Activated effector memory CD4-positive, alpha-beta T cell treated with anti-CD3 and anti-CD28 coated beads, Interleukin-2, amount 50 U/mL, for 16 hours (primary cell): ENCODE measurements around the gene TRIM8.
A peak's percentile ranks its signal among the peaks of the same experiment; 100 is the strongest.
"Not testable (repeated sequence)": the region's sequence is repeated elsewhere in the genome, so short reads cannot be mapped to it uniquely, and the experiment has no call there.

ENCODE experiments used
- DNase-seq: peaks from one replicate; pipeline ENCODE4 v3.0.0-alpha.2; 2020

TRIM8 gene

DNA sequence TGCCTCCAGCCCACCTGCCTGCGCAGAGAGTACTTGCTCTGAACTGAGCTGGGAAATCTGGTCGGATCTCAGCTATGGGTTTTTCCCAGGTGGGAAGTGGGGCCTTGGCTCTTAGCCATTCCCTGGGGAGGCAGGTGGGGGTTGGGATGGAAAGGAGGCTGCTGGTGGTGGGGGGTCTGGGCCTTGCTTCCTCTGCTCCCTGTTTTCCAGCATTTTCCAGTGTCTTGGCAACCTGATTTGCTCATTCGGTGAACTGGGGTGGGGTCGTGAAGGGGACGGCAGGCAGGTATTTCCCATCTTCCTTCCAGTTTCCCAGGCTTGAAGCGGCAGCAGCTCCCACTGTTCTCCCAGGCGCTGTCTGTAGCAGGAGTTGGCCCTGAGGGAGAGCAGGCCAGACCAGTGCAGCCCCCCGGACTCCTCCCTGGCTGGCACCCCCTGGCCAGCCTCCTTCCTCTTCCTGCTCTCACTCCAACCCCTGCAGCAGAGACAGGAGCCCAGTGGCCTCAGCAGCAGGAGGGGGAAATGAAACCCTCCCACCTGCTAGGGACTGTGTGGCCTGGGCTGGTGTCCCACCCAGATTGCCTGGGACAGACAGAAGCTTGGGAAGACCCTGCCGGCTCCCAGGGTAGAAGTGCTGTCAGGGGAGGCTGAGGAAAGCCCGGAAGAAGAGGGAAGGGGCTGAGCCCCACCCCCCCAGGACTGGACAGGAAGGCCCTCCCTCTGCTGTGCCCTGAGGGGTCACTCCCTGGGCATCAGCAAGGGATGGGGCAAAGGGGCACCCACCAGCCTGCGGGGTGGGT is 6.6 kb downstream of the TRIM8 start:
- DNase-seq, result no peak

DNA sequence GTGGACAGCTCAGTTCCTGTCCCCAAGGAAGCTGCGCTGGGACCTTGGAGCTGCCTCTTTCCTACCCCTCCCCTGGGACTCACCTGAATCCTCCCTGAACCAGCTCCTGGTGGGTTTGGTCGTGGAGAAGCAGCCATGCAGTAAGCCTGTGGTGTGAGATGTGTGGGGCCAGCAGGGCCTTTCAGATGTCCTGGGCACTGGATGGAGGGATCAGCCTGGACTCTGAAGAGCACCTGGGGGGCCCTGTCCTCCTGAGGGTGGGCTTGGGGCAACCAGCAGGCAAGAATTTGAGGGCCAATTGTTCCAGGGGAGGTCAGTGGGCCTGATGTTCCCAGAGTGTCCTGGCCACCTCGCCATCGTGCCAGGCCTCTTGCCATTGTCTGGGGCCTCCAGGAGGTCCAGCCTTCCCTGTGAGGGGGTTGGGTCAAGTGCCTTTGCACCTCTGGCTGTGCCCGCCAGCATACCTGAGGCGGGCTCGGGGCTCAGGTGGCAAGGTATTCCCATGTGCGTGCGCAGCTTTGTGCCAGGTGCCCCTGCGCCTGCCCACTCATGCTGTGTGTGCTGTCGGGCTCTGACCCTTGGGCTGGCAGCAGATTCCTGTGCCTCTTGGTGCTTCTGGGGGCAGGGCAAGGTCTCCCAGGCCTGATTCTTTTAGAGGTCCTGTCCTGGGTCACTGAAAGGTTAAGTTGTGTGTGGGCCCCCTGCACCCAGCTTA is 7.3 kb downstream of the TRIM8 start:
- no peak for DNase-seq

DNA sequence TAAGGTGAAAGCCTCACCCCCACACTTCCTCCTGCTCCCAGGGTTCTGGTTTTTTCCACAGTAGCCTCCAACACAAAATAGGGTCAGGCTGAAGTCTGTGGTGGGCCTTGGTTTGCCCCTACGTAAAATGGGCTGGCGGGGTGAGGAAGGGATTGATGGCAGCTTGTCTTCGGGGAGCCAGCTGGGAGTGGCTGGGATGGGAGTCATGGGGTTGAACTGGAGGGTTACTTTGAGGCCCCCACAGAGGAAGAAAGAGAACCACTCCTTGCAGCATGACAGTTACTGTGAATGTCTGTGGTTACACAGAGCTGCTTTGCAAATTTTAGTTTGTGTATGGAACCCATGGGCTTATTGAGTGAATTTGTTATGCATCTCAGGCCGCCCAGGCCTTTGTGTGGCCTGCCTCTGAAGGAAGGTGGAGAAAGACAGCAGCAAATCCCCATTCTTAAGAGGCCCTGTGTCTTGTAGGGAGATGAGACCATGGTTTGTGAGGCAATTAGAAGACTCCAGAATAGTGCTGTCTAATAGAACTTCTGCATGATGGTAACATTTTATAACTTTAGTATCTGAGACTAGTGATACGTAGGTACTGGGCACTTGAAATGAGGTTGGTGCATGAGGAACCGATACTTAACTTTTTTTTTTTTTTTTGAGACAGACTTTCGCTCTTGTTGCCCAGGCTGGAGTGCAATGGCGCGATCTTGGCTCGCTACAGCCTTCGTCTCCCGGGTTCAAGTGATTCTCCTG is 8.1 kb downstream of the TRIM8 start:
- DNase-seq, result no peak

DNA sequence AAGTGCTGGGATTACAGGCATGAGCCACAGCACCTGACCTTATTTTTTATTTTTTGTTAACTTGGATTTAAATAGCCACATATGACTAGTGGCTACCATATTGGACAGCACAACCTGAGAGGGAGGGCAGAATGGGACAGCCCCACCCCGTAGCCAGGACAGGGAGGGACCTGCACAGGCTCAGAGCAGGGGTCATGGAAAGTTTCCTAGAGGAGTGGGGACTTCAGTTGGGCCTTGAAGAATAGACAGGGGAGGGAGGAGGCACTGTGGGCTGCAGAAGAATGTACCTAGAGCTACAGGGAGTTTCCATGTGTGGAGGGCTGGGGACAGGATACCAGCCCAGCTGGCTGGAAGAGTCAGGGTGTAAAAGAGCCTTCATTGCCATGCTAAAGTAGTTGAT is 8.8 kb downstream of the TRIM8 start:
- DNase-seq, result no peak

DNA sequence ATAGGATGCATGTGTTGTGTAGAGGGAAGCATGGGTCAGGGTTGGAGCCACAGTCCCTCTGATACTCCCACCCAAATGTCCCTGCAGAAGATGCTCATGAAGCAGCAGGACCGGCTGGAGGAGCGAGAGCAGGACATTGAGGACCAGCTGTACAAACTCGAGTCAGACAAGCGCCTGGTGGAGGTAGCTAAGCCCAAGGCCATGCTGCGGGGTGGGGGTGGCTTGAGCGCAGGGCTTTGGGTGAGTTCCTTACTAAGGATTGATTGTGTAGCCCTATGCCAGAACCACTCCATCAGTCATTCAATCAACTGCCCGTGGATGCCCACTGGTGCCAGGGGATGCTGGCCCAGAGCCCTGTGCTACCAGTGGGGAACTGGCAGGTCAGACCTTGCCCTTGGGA is 10.3 kb downstream of the TRIM8 start:
- no peak for DNase-seq

DNA sequence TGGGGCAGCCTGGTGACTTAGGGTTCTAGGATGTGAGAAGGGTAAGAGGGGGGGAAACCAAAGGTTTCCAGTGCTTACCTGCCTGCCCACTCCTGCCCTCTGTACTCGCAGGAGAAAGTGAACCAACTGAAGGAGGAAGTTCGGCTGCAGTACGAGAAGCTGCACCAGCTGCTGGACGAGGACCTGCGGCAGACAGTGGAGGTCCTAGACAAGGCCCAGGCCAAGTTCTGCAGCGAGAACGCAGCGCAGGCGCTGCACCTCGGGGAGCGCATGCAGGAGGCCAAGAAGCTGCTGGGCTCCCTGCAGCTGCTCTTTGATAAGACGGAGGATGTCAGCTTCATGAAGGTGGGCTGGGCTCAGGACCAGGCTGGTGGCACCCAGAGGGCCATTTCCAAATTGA is 10.7 kb downstream of the TRIM8 start:
- DNase-seq, result no peak

DNA sequence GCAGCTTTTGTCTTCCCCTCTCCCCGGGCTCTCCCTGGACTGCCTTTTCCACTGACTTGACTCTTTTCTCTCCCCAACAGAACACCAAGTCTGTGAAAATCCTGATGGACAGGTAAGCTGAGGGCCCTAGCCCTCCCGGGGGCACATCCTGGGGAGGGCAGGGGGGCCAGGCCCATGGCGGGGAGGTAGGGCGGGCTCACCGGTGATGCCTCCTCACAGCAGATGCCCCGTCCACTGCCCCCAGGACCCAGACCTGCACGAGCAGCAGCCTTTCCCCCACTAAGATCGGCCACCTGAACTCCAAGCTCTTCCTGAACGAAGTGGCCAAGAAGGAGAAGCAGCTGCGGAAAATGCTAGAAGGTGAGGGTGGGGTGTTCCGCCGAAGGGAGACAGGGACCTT is 11.7 kb downstream of the TRIM8 start:
- DNase-seq, result no peak

DNA sequence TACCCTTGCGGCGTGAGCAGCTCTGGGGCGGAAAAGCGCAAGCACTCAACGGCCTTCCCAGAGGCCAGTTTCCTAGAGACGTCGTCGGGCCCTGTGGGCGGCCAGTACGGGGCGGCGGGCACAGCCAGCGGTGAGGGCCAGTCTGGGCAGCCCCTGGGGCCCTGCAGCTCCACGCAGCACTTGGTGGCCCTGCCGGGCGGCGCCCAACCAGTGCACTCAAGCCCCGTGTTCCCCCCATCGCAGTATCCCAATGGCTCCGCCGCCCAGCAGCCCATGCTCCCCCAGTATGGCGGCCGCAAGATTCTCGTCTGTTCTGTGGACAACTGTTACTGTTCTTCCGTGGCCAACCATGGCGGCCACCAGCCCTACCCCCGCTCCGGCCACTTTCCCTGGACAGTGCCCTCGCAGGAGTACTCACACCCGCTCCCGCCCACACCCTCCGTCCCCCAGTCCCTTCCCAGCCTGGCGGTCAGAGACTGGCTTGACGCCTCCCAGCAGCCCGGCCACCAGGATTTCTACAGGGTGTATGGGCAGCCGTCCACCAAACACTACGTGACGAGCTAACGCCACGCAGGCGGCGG is 12.6 kb downstream of the TRIM8 start:
- no peak for DNase-seq

DNA sequence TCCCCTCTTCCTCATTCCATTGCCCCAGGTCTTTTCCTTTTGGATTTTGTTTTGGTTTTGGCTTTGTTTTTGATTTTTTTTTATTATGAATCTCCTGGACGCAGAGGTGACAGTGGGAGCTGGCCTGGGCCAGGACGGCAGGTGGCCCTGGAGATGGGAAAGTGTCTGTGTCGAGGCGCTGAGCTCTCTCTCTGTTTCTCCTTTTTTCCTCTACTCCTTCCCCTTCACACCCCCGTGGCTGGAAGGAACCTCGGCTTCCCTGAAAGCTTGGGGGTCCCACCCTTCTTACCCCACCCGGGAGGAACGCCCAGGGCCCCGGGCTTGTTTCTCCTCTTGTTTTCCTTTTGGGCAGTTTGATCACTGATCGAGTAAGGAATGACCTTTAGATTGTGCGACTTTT is 13.2 kb downstream of the TRIM8 start:
- DNase-seq, result no peak

DNA sequence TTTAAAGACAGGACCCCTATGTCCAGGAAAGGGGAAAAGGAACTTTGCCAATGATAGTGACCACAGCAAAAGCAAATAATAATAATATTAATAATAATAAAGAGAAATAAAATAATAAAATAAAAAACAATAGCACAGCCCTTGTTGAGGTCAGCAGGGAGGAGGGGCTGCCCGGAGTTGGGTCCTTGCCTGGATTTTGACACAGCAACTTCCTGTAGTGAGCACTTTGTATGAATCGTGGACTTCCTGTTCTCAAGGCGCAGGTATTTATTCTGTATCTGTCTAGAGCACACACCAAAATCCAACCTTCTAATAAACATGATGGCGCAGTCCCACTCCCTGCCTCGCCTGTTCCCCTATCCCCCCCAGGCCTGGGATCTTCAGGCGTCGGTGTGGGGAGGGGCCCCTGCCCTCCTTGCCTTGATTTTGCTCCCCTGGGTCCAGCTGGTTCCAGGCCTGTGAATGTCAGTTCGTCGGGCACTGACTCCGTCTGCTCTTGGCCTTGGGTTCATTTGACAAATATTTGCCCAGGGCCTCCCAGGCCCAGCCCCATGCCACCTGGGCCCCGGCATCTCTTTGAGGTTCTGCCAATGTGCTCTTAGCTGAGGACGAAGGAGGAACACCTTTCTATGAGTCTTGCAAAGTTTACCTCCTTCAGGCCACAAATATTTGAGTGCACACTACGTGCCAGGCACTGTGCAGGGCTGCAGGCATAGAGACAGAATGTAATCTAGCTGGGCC is 13.9 kb downstream of the TRIM8 start:
- DNase-seq, result no peak

DNA sequence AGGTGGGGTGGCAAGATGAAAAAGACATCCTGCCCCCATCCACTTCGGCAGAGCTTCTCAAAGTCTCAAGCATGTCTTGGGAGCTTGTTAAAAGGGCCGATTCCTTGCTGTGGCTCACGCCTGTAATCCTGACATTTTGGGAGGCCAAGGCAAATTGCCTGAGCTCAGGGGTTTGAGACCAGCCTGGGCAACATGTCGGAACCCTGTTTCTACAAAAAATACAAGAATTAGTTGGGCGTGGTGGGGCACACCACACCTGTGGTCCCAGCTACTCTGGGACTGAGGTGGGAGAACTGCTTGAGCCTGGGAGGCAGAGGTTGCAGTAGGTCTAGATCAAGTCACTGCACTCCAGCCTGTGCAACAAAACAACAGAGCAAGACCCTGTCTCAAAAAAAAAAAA is 14.5 kb downstream of the TRIM8 start:
- DNase-seq, result no peak

DNA sequence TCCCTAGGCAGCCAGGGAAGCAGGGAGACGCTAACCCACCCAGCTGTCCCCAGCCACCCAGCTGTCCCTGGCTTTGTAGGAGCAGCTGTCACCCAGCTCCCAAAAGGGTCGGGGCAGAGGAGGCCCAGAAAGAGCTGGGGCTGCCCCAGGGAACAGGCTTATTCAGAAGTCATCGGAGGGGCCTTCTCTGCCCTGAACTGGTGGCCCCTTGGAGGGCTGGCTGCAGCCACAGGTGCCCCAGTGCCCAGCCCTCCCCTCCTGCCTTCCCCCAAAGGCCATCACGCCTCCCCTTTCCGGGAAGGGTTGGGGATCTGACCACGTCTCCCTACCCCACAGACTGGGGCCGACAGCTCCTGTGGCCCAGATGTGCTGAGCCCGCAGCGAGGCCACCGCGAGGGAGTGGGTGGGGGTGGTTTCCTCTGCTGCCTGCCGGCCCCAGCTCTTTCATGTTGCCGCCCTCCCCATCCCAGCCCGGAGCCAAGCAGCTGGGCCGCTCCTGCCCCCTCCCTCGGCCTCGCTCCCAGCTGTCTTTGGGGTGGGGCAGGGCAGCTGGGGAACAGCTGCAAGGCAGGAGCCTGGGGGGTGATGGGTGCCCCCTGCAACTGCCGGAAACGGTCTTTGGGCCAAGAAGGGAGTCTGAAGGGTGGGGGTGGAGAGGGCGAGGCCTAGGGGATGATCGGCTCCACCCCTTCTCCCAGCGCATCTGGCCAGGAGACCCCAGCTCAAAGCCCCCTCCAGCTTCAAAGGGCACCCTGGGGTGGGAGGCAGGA is 16.8 kb downstream of the TRIM8 start:
- DNase-seq, result peak; percentile 87

DNA sequence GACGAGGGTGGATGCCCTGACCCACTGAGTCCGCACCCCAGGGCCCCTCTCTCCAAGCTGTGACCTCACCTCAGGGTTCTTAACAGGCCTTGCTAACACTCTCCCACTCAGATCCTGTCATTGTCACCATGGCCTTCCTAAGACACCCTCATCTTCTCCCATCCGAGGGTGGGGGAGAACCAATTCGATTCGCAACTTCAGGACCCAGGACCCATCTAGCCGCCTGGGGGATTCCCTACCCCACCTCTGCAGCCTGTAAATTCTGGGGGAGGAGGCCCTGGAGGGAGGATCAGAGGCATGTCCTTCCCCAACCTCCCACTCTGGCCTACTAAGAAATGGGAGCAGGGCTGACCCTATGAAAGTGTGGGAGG is 17.4 kb downstream of the TRIM8 start:
- DNase-seq, result no peak

DNA sequence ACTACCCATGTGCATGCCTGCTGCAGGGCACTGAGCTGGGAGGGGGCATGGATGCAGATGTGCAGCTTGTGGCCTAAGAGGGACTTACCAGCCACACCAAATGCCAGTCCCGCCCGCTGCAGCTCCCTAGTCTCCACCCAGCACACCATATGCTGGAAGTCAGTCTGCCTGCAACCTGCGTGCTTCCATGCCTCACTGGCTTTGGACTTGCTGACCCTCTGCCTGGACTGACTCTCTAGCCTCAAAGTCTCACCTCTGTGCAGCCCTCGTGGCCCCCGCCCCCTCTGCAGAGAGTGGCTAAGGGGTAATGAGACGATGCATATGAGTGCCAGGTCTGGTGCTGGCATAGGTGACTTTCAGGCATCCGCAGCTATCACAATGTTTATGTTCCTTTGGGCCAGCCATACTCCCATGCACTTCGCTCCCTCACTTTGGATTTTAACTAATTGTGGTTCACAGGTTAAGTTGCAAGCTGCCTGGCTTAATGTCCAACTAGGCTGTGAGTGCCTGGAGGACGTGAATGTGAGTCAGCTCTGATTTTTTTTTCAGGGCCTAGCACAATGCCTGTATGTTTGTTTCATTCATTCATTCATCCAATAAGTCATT is 21.7 kb downstream of the TRIM8 start:
- DNase-seq, result no peak

DNA sequence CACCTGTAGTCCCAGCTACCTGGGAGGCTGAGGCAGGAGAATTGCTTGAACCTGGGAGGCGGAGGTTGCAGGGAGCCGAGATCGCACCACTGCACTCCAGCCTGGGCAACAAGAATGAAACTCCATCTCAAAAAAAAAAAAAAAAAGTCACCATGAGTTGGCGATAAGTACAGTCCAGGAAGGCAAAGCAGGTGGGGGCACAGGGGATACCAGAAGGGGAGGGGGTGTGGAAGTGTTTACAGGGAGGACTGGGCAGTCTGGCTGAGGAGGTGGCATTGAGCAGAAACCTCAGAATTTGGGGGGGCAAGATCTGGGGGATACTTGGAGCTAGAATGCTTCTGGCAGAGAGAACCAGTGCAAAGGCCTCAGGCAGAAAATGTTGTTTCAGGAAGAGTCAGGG is 23.1 kb downstream of the TRIM8 start:
- not testable (repeated sequence) for DNase-seq

DNA sequence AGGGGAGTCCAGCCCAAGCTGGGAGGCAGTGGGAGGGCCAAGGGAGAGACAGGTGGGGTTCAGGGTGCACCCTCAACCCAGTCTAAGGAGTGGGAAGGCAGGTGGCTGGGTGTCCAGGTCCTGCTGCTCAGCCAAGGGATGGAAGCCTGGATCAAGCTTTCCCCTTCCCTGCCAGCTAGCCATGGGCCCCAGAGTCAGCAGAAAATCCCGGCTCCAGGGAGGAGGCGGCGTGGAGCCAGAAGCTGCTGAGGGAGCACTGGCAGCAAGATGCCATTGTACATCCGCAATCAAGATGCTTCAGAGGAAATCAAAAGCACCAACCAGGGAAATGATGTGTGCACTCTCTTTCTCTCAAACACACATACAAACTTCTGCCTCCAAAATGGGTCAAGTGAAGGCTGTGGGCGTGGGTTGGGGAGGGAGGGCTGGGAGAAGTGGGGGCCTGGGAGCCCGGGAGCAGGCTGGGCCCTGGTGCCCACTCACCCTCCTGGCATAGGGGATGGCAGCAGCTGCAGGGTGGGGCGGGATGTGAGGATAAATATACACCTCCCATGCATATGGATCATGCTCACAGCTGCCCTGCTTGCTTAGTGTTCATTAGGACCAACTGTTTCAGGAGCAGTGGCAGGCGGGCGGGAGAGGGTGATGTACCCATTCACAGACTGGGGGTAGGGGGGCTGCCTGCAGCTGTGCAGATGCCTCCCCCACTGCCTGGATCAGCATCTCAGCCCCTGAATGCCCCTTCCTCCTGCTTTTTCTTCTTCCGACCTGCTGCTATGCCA is 24.2 kb downstream of the TRIM8 start:
- DNase-seq, result no peak

DNA sequence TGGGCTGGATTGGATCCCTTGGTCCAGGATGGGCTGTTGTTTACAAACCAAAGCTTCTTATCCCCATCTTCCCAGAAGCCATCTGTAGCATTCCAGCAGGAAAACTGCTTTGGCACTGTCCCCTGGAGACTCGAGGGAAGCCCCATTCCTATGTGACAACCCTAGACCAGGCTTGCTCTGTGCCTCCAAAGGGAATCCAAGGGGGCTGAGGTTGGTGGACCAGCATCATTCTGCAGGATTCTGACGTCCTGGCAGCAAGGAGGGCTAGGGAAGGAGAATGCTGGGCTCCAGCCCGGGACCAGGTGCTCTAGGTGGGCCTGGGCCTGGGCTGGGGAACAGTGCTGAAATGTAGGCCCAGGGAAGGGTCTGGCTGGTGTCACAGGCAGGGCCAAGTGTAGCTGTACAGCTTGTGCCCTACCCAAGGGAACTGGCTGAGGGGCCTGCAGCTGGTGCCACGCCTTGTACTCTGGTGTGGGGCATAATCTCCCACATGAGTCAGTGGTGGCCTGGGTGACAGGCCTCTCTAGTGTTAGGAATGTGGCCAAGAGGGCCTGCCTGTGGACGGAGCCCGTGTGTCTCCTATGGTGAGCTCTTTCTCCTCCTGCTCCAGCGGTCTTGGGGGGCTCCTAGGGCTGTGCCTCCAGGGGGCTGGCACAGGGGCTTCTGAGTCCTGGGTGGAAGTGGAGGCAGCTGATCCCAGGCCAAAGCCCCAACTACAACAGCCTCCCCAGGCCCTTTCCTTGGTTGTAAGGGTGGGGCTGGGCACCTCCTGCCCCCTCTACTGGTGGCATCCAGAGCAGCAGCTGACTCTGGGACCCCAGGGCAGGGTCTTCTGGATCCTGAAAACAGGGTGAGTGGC is 25.2 kb downstream of the TRIM8 start:
- DNase-seq, result no peak

DNA sequence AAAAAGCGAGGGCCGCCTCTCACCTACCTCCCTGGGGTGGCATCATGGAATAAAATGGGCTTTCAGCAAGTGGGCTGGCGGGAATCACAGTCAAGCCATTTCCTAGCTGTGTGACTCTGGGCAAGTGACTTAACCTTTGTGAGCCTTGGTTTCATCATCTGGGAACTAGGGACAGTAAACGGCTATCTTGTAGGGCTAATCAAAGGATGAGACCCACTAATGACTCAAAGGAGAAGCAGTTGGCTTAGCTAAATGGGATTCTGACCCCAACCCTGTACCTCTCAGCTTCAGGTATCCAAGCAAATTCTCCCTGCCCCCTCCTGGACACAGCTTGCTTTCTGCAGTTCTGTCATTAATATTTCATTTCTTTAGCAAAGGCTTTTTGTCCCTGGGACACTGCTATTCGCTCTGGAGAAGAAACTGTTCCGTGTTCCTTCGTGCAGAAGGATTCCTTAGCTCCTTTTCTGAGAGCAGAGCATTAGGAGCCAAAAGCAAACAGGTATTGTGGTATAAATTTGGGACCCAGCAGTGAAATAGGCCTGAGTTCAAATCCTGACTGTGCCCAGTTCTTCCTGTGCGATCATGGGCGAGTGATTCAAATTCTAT is 25.9 kb downstream of the TRIM8 start:
- peak; percentile 22 for DNase-seq

DNA sequence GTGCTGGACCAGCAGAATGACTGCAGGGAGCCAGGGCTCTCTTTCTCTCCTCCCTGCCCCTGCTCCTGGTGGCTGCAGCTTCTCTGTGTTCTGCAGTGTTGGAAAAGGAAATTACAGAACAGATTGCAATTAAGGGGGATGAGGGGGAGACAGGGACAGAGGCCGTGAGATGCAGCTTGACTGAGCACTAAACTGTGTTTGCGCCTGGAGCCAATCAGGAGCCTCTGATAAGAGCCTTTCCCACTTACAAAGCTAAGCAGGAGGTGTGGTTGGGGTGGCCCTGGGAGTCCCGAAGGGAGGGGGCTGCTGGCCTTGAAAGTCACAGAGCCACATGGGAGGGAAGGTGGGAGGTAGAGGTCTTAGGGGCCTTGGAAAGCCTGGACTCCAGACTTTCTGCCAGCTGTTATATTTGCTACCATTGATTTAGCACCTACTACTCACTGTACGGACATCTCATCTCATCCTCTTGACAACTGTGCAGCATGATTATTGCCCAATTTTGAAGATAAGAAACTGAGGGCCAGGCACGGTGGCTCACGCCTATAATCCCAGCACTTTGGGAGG is 26.7 kb downstream of the TRIM8 start:
- peak; percentile 28 for DNase-seq
